HG03060 (cell line): Measurements from ENCODE around the gene TFB1M.
"Not testable (repeated sequence)": the region's sequence is repeated elsewhere in the genome, so short reads cannot be mapped to it uniquely, and the experiment has no call there.

Experiments used
- ATAC-seq: cut with Tn5 transposase; IDR thresholded peaks from one replicate; pipeline ENCODE4 v1.9.1; 2021; ENCODE audit warnings: low read depth, moderate number of reproducible peaks; ENCODE audit not compliant: unreplicated experiment

Gene TFB1M

DNA sequence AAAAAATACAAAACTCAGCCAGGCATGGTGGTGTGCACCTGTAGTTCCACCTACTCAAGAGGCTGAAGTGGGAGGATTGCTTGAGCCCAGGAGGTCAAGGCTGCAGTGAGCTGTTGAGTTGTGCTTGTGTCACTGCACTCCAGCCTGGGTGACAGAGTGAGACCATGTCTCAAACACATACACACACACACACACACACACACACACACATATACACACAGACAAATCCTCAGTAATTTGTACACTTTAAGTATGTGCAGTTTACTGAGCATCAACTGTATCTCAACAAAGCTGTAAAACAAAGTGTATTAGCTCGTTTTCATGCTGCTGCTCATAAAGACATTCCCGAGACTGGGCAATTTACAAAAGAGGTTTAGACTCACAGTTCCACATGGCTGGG, 7.3 kb downstream of the TFB1M start:
- no peak for ATAC-seq

- ATAC-seq, result no peak
Observed at GRCh38 chr6:155303361-155303870, 10.9 kb downstream of the TFB1M start.

- ATAC-seq, result no peak
Observed at GRCh38 chr6:155301867-155302266, 12.4 kb downstream of the TFB1M start.

DNA sequence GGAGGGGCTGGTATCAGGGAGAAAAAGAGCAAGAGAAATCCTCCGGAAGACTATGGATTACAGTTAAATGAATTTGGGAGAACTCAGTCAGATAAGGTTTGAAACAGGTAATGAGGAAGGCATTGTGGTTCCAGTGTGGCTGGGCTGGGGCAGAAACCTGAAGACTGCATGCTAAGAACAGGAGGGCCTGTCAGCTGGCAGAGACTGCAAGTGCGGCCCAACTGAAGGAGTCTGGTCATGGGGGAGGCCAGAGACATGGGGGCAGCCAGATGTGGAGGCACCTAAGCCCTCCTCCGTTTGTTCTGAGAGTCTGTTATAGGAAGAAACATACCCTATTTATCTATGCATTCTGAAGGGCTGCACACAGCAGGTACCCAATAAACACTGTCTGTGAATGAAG, 16.6 kb downstream of the TFB1M start:
- ATAC-seq, result no peak

GRCh38 chr6:155292711-155293110, 21.6 kb downstream of the TFB1M start:
- no peak for ATAC-seq

DNA sequence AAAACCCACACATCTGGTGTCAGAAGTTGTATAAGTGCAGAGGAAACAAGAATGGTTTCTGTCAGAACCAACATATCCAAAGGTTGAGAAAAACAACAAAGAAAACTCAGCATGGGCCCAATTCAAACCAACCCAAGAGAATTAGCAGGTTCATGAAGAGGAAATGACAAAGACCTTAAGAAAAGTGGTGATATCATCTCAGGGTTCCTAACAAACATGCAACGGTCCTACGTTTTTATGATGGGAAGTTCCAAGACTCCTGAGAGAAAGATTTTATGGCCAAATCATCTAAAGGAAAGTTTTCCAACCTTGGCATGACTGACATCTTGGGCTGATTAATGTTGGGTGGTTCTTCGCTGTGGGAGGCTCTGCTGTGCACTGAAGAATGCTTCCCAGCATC, 23.0 kb downstream of the TFB1M start:
- no peak for ATAC-seq

- ATAC-seq, result no peak
Observed at GRCh38 chr6:155290491-155290890, 23.8 kb downstream of the TFB1M start.

DNA sequence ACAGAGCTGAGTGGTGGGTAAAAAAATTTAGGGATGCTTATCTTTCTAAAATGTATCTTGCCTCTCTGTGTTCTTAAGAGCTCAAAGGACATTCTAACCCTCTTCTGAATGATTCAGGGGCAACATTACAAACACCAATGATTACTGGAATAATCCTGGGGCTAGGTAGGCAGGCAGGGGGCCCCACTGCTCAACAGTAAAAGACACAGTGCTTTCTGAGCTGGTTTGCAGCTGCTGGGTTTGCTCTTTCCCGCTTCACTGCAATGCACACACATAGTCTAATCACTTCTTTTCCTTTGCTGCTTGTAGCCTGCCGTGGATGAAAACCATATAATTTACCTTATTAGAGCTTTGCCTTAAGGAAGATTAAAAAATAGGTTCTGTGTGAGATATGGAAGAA, 26.5 kb downstream of the TFB1M start:
- no peak for ATAC-seq

- ATAC-seq, result no peak
Observed at GRCh38 chr6:155284775-155285174, 29.5 kb downstream of the TFB1M start.

DNA sequence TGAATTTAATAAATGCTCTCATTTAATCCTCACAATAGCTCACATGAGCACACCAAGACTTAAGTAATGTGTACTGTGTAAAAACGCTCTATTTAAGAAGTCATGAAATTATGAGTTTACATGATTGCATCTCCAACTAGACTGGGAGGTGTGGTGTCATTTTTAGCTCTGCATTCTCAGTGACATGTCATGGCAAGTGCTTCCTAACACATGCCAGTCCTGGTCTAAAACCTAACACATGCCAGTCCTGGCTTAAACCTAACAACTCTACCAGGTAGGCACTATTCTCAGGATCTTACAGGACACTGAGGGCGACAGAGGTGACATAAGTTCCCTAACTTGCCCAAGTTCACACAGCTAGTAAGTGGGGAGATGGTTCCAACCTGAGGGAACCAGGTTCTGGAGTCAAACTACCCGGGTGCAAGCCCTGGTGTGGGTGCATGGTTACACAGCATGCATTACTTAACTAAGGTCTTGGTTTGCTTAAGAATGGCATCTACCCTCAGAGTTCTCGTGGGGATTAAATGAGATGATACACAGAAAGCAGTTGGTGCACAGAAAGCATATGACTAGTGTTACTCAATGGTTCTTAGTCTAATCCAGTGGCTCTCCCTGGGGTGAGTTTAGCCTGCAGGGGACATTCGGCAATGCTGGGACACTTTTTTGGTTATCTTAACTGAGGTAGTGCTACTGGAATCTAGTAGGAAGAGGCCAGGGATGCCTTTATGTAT, 35.8 kb downstream of the TFB1M start:
- ATAC-seq, result no peak

- ATAC-seq, result no peak
Observed at GRCh38 chr6:155276638-155277037, 37.6 kb downstream of the TFB1M start.

DNA sequence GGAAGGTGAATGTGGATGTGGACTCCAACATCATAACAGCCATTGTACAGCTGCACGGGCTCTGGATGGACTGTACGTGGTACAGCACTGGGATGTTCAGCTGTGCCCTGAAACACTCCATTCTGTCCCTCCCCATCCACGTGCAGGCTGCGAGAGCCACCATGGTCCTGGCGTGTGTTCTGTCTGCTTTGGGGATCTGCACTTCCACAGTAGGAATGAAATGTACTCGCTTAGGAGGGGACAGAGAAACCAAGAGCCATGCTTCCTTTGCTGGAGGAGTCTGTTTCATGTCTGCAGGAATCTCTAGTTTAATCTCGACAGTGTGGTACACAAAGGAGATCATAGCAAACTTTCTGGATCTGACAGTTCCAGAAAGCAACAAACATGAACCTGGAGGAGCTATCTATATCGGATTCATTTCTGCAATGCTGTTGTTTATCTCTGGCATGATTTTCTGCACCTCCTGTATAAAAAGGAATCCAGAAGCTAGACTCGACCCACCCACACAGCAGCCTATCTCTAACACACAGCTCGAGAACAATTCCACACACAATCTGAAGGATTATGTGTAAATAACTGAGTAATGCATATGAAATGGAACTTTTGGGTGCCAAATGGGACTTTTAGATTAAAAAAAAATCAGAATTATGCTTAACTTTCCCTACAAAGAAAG, 38.3 kb downstream of the TFB1M start:
- no peak for ATAC-seq

DNA sequence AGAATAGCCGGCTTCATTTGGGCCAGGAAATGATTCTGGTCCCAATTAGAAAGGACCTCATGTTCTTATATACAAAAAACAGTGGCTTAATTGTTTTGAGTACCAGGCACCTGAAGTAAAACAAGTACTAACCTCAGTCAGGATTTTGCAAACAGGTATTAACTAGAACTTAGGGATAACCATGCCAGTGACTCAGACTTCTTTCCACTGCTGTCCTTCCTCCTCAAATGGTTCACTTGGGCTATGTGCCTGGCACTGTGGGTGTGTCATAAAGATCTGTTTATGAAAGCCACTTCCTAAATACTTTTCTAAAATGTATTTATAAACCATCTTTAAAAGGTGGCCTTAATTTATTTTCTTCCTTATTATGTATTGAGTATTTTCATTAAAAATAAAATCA, 39.8 kb downstream of the TFB1M start:
- no peak for ATAC-seq

DNA sequence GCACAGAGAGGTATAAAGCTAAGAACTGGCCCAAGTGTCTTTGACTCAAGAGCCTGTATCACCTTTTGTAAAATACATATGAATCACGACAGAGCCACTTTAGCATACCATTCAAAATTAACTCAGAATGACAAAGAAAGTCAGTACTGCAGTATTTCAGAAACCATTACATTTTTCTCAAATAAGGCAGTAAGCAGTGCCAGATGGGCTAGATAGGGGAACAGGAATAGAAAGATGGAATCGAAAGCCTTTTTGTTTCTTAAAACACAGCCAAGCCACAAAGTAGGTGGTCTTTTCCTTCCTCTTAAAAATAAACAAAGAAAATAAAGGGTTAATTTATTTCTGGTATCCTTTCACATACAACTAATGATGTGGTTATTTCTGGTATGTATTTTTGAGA, 40.2 kb downstream of the TFB1M start:
- no peak for ATAC-seq

DNA sequence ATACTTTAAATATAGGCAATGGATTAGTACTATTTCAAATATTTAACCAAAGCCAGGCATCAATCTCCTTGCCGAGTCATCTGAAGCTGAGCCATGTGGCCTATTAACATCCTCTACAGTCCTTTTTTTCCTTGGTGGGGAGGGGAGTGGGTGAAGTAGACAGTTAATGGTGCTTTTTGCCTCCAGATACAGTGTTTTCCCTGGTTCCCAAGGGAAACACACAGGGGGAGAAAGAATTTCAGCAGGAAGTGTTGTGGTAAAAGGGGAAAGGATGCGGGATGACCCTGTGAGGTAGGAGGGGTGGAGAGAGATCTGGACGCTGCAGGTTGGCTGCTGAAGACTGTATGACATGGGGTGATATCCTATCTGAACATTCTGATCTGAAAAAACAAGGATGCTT, 40.9 kb downstream of the TFB1M start:
- ATAC-seq, result no peak

DNA sequence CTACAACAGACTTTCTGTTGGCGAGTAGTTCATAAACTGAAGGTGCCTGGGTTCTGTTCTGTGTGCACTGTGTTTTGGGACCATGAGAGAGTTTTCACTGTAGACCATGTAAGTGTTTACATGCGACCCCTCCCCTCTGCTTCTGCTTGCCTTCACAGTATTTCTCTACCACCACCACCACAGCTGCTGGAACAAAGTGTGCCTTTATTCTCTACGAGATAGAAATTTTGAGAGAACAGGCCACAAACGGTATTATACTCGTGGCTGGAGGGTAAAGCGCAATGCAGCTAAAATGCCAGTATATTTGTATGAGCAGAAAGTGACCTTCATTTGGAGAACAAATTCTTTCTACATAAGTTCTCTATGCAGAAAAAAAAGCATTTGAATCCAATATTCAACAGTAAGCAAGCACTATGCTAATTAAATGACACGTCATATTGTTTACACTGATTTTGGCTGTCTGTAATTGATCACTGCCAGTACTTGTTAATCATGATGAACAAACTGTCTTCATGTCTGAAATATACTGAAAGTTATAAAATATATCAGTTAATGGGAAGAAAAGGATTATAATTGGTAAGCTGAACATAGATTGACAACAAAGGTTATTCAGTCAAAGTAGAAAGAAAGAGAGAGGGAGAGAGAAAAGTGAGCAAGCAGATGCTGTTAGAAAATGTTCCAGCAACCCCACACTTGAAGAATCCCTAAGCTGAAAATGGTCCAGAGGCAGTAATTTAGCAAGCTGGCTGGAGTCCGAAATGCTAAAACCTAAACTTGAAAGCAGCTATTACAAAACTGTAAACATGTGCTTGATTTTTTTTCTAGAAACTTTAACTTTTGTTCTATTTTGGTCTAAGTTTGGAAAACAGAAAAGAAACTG, 41.7 kb downstream of the TFB1M start:
- ATAC-seq, result no peak

GRCh38 chr6:155271145-155271544, 43.1 kb downstream of the TFB1M start:
- no peak for ATAC-seq

DNA sequence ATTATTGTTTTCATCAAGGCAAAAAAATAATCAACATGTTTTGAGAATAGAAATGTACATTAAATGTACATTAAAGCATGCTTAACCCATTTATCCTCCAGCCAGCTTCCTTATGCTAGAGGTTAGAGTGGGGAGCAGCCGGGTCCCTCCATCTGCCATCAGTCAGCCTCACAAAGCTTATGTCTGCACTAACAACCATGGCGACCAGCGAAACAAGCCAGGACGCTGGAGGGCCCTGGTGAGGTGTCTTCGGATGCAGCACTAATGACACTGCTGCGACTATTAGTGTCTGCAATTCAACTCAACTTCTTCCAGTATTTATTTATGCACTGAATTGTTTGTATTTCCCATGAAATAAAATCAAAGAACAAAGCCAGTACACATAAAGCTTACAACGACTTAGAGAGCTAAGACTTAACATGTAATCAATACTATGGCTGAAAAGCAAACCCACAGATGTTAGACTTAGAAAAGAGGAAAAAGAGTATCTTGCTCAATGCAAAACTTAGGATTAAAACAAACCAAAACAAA, 43.7 kb downstream of the TFB1M start:
- ATAC-seq, result no peak

DNA sequence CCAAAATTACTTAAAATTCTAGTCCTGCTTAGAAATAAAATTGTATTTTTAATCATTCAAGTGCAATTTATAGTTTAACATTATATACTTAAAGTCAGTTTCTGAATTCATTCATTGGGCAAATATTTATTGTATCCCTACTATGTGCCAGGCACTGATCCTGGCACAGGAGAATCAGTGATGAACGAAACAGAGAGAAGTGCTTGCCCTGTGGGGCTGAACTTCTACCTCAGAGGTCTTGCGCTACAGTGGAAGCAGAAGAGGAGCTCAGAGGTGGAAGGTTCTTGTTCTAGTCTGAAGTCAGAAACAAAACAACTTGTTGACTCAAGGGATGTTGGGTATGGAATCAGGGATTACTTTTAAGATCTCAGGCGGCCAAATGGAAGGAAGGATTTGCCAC, 44.5 kb downstream of the TFB1M start:
- ATAC-seq, result no peak

DNA sequence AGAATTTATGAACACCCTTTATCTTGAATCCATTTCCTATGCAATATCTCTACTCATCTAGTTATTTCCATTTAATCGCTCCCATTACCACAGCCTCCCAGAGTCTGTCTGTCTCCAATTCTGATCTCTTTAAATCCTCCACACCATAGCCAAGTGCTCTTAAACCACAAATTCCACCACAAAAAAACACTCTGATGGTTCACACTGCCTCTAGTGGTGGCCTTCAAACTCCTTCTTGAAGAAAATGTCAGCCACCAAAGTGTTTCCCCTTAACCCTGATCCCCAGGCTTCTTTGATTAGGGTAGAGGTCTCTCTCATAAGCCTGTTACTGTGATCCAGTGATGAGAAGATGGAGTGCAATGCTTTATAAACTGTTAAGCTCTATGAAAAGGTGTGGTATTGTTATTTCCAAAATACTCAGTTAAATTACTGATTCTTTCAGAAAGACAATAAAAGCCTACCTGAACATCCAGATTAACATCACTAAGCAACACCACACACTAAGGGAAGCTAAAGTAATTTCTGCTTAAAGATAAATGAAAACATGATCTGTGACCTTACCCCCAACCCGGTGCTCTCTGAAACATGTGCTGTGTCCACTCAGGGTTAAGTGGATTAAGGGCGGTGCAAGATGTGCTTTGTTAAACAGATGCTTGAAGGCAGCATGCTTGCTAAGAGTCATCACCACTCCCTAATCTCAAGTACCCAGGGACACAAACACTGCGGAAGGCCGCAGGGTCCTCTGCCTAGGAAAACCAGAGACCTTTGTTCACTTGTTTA, 46.0 kb downstream of the TFB1M start:
- not testable (repeated sequence) for ATAC-seq
